HG03066 (cell line): Measurements from ENCODE around the gene ZC3H12D.
"Not testable (repeated sequence)": the region's sequence is repeated elsewhere in the genome, so short reads cannot be mapped to it uniquely, and the experiment has no call there.

ENCODE experiments used
- ATAC-seq: cut with Tn5 transposase; IDR thresholded peaks from one replicate; pipeline ENCODE4 v1.9.1; 2021; ENCODE audit warnings: low read depth; ENCODE audit not compliant: unreplicated experiment

ZC3H12D gene

DNA sequence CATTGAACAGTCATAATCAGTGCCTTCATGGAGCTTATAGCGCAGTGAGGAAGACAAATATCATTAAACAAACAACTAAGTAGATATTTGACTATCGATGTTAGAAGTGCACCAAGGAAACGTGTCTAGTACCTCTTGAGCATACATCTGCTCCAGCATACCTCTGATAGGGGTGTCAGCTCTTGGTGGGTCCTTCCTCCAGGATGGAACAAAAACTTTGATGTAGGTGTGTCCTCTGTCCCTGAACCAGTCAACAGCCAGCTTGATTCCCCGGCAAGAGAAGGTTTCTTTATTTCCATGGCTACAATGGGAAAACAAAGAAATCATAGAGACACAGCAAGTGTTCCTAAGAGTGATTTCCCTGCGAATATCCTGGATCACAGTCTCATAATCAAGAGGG is 23.1 kb downstream of the ZC3H12D start:
- no peak for ATAC-seq

- not testable (repeated sequence) for ATAC-seq
Observed at GRCh38 chr6:149460249-149460648, 24.6 kb downstream of the ZC3H12D start.

GRCh38 chr6:149459761-149460160 is 25.1 kb downstream of the ZC3H12D start:
- no peak for ATAC-seq

- ATAC-seq = no peak
Observed at GRCh38 chr6:149458806-149459205, 26.0 kb downstream of the ZC3H12D start.

- no peak for ATAC-seq
Observed at GRCh38 chr6:149458196-149458595, 26.6 kb downstream of the ZC3H12D start.

DNA sequence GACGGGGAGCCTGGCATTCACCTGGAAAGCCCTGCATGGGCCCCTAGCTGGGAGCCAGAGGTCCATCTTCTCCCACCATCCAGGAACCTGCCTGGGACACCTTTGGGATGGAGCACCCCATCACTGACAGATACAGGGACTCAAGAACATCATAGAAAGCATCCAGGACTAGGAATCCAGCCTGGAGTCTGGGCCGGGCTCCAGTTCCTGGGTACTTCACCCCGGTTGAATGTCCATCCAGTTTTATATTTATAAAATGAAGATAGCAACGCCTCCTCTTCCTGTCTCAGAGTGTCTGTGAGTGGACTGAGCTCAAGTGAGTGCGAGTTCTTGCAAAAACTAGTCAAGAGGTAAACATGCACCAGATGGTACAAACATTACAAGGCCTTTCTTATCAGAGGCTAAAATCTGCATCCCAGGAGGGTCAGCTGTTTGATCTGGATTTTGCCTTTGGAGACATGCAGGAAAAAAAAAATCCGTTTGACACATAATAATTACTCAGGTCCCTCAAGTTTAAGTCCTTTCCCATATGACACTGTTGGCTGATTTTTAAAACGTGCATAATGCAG is 27.4 kb downstream of the ZC3H12D start:
- ATAC-seq = no peak

GRCh38 chr6:149456311-149457021 is 28.3 kb downstream of the ZC3H12D start:
- ATAC-seq = no peak

DNA sequence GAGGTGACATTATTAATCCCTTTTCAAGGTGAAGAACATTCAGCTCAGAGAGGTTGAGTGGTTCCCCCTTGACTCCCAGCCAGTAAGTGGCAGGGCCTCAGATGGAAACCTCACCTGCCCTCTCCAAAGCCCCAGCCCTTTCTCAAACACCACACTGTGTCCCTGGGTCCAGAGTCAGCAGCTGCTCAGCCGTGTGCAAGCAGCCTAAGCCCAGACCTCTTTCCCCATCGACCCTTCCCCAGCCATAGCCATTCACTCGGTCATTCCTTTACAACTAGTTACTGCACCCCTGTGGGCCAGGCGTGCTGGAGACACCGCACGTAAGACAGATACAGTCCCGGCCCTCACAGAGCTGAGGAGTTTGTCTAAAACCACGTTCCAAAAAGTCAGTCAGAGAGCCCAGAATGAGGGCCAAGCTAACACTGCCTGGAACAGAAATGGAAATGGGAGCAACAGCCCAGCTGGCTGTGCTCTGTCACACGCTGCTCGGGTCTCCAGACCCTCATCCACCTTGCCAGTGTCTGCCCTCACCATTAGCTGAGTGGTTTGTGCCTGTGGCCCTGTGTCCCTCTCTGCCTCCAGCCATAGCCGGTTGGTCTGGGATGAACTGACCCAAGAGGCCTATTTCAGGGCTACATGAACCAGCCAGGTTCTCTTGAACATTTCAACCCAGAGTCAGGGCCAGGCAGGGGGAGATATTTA is 29.6 kb downstream of the ZC3H12D start:
- ATAC-seq = no peak

GRCh38 chr6:149454346-149454848 is 30.4 kb downstream of the ZC3H12D start:
- no peak for ATAC-seq

DNA sequence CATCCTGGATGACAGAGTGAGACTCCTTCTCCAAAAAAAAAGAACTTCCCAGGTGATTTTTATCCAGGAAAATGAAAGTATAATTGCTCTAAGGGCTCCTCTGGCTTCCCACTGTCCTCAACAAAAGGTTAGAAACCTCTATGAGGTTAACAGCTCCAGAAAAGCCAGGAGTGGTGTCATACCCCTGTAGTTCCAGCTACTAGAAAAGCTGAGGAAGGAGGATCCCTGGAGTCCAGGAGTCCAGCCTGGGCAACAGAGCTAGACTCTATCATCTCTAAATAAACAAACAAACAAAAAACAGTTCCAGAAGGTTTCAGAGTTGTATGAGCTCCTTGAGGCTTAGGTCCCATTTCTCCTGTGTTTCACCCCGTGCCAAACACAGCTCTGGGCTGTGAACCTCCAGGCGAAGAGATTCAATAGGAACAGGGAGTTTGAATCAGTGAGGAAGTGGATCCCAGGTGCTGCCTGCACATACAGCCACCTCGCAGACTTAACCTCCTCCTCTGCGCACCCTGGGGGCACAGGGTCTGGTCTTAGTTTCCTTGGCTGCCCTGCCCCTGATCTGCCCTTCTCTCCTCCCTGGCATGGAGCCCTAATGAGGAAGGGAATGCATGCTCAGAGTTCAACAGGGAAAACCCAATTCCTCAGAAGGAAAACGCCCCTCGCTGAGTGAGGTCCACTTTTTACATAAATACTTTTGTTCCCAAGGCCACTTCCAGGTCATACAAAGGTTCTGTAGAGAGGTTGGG is 31.0 kb downstream of the ZC3H12D start:
- ATAC-seq = no peak

DNA sequence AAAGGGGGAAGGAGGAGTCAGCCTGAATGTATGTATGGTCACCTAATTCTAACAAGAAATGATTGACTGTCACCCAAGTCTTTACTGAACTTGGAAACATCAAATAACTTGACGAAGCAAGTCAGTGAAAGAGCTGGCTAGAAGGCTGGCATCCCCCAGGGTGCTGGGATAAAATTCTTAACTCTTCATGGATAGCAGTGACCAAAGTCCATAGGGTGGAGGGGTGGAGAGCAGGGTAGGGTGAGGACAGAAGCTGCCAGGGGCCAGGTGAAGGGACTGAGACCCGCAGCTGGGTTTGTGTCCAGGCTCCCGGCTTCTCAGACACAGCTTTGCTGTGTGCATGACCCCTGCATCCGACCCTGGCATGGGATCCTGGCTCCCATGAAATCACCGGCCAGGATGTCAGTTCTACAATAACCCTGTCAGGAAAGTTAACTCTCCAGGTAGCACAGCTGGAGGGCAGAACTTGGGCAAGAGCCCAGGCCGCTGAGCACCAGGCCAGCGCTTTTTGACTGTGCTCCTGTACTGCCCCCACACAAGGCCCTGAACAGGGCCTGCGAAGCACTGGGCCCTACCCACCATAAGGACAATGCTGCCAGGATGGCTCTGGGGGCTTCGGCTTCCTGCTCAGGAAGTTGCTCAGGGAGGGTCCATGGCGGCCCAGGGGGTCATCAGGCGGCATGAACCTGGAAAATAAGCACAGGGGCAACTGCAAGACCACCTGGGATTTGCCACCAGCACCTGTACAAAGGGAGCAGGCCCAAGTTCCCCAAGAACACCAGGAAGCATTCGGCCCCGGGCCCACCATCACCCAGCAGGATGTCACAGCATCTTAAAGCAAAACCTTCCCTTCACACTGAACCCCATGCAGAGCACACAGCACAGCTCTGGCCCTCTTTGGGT is 32.5 kb downstream of the ZC3H12D start:
- no peak for ATAC-seq

GRCh38 chr6:149451376-149452036 is 33.3 kb downstream of the ZC3H12D start:
- ATAC-seq = no peak

- ATAC-seq = no peak
Observed at GRCh38 chr6:149450679-149451375, 34.0 kb downstream of the ZC3H12D start.

DNA sequence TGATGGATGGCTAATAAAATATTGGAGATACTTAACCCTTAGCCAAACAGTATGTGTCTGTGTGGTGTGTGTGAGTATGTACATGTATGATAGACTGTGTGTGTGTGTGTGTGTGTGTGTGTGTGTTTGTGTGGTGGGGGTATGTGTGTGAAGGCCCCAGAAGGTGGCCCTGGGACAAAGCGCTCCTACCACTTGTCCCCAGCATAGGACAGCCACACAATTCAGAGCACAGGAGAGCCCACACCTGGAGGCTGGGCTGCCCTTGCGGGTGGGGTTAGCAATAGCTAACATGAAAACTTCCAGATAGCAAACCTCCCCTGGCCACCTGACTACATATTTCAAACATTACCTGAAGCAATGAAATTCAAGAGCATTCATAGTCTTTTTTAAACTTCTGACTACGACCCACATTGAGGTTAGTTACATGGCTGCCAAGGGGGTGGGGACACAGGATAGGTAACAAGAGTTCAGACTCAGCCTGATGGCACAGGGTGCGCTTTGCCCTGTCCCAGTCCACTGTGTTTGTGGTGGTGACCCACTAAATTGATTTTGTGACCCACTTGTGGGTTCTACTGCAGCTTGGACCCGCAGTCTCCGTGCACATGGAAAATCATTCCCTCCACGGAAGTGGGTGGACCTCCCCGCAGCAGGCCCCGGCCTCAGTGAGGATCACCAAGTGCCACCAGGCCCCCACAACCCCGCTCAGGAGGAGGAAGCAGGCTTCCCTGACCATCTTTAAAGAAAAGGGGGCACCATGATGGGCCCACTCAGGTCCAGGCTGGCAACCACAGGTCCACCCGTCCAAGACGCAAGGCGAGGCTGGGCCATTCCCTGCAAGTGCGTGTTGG is 34.8 kb downstream of the ZC3H12D start:
- ATAC-seq = no peak

GRCh38 chr6:149448821-149449453 is 35.9 kb downstream of the ZC3H12D start:
- no peak for ATAC-seq

GRCh38 chr6:149446791-149447376 is 37.9 kb downstream of the ZC3H12D start:
- no peak for ATAC-seq

GRCh38 chr6:149445573-149445972 is 39.2 kb downstream of the ZC3H12D start:
- no peak for ATAC-seq
